OCI-LY3 (cell line): ENCODE data around the gene HS6ST2.

Experiments
- CTCF ChIP-seq: fragments of 200-600, 300-600 bp; sonication (generic); IDR thresholded peaks from 2 replicates; pipeline ENCODE4 v1.5.1; 2014; ENCODE audit warnings: antibody characterized with exemption, low read length, low read depth
- EZH2phosphoT487 ChIP-seq: fragments of 200-600 bp; shearing (Covaris generic); IDR thresholded peaks from 2 replicates; pipeline ENCODE4 v1.6.1; 2018; ENCODE audit warnings: antibody characterized with exemption, mixed run types, low read depth

- no peak for TF ChIP-seq CTCF
- TF ChIP-seq EZH2phosphoT487, result no peak
Measured at GRCh38 chrX:132718431-132718958, 239.9 kb downstream of the HS6ST2 start.
